Endothelial cell of umbilical vein (primary cell): ENCODE measurements around the gene YPEL1. TPM values are rescaled to one million over a fixed set of nuclear protein-coding genes. Genes with fewer than 3 reads are reported as not detected.
A peak's percentile ranks its signal among the peaks of the same experiment; 100 is the strongest.

Experiments
- BruUV-seq: library from RNA; stranded (reverse); fragments of 400-500 nt; replicated peaks from 2 replicates; lab custom pipeline; 2021; lab: Mats Ljungman, UMichigan
- CTCF ChIA-PET: fragments of 300-600, 350-600 bp; sonication (Branson Sonifier 250); formaldehyde crosslinking; loops from one replicate; lab custom pipeline; 2021; ENCODE audit warnings: antibody characterized with exemption, inconsistent platforms; lab: Charles Lee
- POLR2A ChIA-PET: fragments of 300-600, 350-600 bp; sonication (Branson Sonifier 250); formaldehyde crosslinking; loops from one replicate; lab custom pipeline; 2021; ENCODE audit warnings: antibody characterized with exemption, inconsistent platforms; lab: Charles Lee
- DNase-seq: peaks from one replicate; pipeline ENCODE4 v3.0.0-alpha.2; 2011; ENCODE audit warnings: low read depth, low spot score
- FAIRE-seq: peaks from 2 replicates; lab custom pipeline; 2011; peaks lifted over from hg19 to GRCh38; lab: Jason Lieb, UNC
- H2AFZ ChIP-seq: 2 replicates; pipeline ENCODE4 v1.6.0; 2012; ENCODE audit warnings: low read depth, low read length, control low read depth, inconsistent platforms
- H3K27ac ChIP-seq: 2 replicates; pipeline ENCODE4 v1.5.1; 2011; ENCODE audit warnings: low read depth, mild to moderate bottlenecking, control low read depth, low read length, moderate library complexity; ENCODE audit not compliant: insufficient read depth
- H3K27me3 ChIP-seq, 2 experiments: 2 replicates each; pipeline versions ENCODE4 v1.6.0 to v1.6.1; 2011; ENCODE audit warnings: low read length in 2 of 2, mixed read lengths in 1 of 2; ENCODE audit not compliant: control insufficient read depth in 2 of 2, insufficient read depth in 2 of 2
- H3K36me3 ChIP-seq, 2 experiments: 2 replicates in 1 of 2; 3 replicates in 1 of 2; pipeline ENCODE4 v1.5.1; 2011; ENCODE audit warnings: low read length in 2 of 2, mild to moderate bottlenecking in 1 of 2, moderate library complexity in 1 of 2; ENCODE audit not compliant: control insufficient read depth in 2 of 2, insufficient read depth in 2 of 2; ENCODE audit errors: extremely low read depth in 1 of 2
- H3K4me1 ChIP-seq: 3 replicates; pipeline ENCODE4 v1.5.1; 2011; ENCODE audit warnings: mild to moderate bottlenecking, low read length; ENCODE audit not compliant: control insufficient read depth, insufficient read depth; ENCODE audit errors: extremely low read depth
- H3K4me2 ChIP-seq: 2 replicates; pipeline ENCODE4 v1.6.1; 2011; ENCODE audit warnings: low read length, control low read depth, mixed read lengths; ENCODE audit not compliant: insufficient read depth
- H3K4me3 ChIP-seq, 3 experiments: fragments of 200-600 bp in 1 of 3; sonication (generic), shearing (Covaris generic) in 1 of 3; replicated peaks in 1 of 3; 2 replicates each; pipeline ENCODE4 v1.5.1; 2011 to 2016; ENCODE audit warnings: control low read depth in 3 of 3, low read length in 3 of 3, mild to moderate bottlenecking in 2 of 3, inconsistent platforms in 1 of 3, low read depth in 1 of 3, moderate library complexity in 1 of 3; ENCODE audit not compliant: insufficient read depth in 1 of 3
- H3K79me2 ChIP-seq: 2 replicates; pipeline ENCODE4 v1.6.0; 2012; ENCODE audit warnings: low read length, inconsistent platforms; ENCODE audit not compliant: control insufficient read depth, insufficient read depth
- H3K9ac ChIP-seq: replicated peaks from 2 replicates; pipeline ENCODE3; 2011; ENCODE audit warnings: low read length, control low read depth; ENCODE audit not compliant: insufficient read depth; ENCODE audit errors: extremely low read depth
- H3K9me1 ChIP-seq: replicated peaks from 3 replicates; pipeline ENCODE4 v1.6.0; 2011; ENCODE audit warnings: mild to moderate bottlenecking, low read length; ENCODE audit not compliant: control insufficient read depth, insufficient read depth; ENCODE audit errors: extremely low read depth
- H3K9me3 ChIP-seq: replicated peaks from 2 replicates; pipeline ENCODE4 v1.5.1; 2012; ENCODE audit warnings: low read length, inconsistent platforms; ENCODE audit not compliant: control insufficient read depth, insufficient read depth
- H4K20me1 ChIP-seq: replicated peaks from 2 replicates; pipeline ENCODE3; 2011; ENCODE audit warnings: mild to moderate bottlenecking, low read length; ENCODE audit not compliant: control insufficient read depth, insufficient read depth; ENCODE audit errors: extremely low read depth
- EZH2 ChIP-seq: IDR thresholded peaks from 2 replicates; pipeline ENCODE4 v1.6.1; 2012; ENCODE audit warnings: borderline replicate concordance, low read depth, mild to moderate bottlenecking, moderate library complexity, low read length, inconsistent platforms; ENCODE audit not compliant: severe bottlenecking
- FOS ChIP-seq: IDR thresholded peaks from 2 replicates; pipeline ENCODE4 v1.6.1; 2011; ENCODE audit warnings: mild to moderate bottlenecking, low read length, moderate library complexity, borderline replicate concordance; ENCODE audit not compliant: insufficient read depth
- GATA2 ChIP-seq: IDR thresholded peaks from 2 replicates; pipeline ENCODE4 v1.7.0; 2011; ENCODE audit warnings: low read depth, mild to moderate bottlenecking, moderate library complexity, mixed read lengths, low read length; ENCODE audit not compliant: insufficient read length, insufficient read depth
- JUN ChIP-seq: IDR thresholded peaks from 2 replicates; pipeline ENCODE4 v1.6.1; 2011; ENCODE audit warnings: borderline replicate concordance, low read depth; ENCODE audit not compliant: insufficient read length, insufficient read depth
- MYC ChIP-seq: IDR thresholded peaks from one replicate; pipeline ENCODE4 v1.6.1; 2011; ENCODE audit warnings: mild to moderate bottlenecking, low read depth, low read length
- POLR2A ChIP-seq: IDR thresholded peaks from 2 replicates; pipeline ENCODE4 v1.6.1; 2012; ENCODE audit warnings: low read depth, mild to moderate bottlenecking, control low read depth, low read length
- POLR2AphosphoS5 ChIP-seq: IDR thresholded peaks from 2 replicates; pipeline ENCODE4 v1.6.1; 2012; ENCODE audit warnings: low read depth, mild to moderate bottlenecking, control low read depth, low read length, moderate library complexity; ENCODE audit not compliant: insufficient read depth
- dilution Hi-C: fragments of 300-500 bp; cut with MboI; formaldehyde crosslinking; loops from one replicate; pipeline ENCODE4 v1.15.0; 2019; ENCODE audit warnings: low sequenced_read_pairs; ENCODE audit not compliant: extremely low pct_ligation_motif_present
- intact Hi-C: fragments of 100-400 bp; cut with micrococcal nuclease; formaldehyde crosslinking; loops from one replicate; pipeline ENCODE4 v1.10.0; 2022
- polyA plus RNA-seq, 4 experiments: library from polyadenylated mRNA; depleted of rRNA in 3 of 4; stranded (reverse) in 3 of 4; unstranded in 1 of 4; fragments of >200 nt; gene quantifications; 2 replicates each; pipeline versions ENCODE4 v1.2.1 to v1.2.3, GENCODE V29; 2011 to 2012; ENCODE audit warnings: missing spikeins in 1 of 4
- total RNA-seq: library from RNA; stranded (reverse); gene quantifications from 2 replicates; pipeline ENCODE4 v1.2.3, GENCODE V29; 2021
- TF ChIP-seq, protein P1 (sequence below): IDR thresholded peaks from 2 replicates; pipeline ENCODE4 v1.6.1; 2011; ENCODE audit not compliant: insufficient read depth, insufficient read length
- TF ChIP-seq, protein P2 (sequence below), 2 donors: IDR thresholded peaks; 1 replicate in 1 of 2; 2 replicates in 1 of 2; pipeline ENCODE4 v1.5.1; 2011; ENCODE audit warnings: low read length in 2 of 2, mild to moderate bottlenecking in 2 of 2, moderate library complexity in 2 of 2, control low read depth in 1 of 2, inconsistent platforms in 1 of 2, low read depth in 1 of 2; ENCODE audit not compliant: insufficient read depth in 1 of 2; ENCODE audit errors: extremely low read depth in 1 of 2

The YPEL1 gene
- total and polyA plus RNA-seq, 2 donors (not counting 3 experiments of a cell fraction or from before 2014, with no cell fraction given) = 3.7 to 6.2 TPM

DNA sequence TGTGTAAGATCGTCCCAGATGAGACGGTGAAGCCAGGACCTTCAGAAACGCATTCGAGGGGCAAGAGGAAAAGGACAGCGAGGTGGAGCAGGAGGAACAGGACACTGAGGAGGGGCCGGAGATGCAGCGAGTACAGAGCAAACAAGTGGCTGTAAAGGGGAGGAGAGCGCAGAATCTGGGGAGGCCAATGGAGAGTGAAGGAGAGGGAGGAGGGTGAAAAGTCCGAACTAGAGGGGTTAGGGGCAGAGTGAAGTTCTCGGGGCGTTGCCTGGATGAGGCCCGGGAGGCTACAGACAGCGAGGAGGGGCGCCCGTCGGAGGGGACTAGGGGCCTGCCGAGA, 78.6 kb downstream of the YPEL1 start:
- Histone ChIP-seq H3K27ac (no peak overlapping the region), H4K20me1 (no peaks in the 10 kb centered on the region), H3K4me2 (peak overlapping the region; percentile 33), H3K4me3 (peak overlapping the region in 1 of 3 experiments; percentile 45), H3K4me1 (peaks cover 10% of the 10 kb centered on the region), H3K9me1 (no peaks in the 10 kb centered on the region), H3K27me3 (peaks cover 0 to 2% of the 10 kb centered on the region in 2 experiments), H3K79me2 (peaks cover 17% of the 10 kb centered on the region), H3K9ac (no peak overlapping the region), H3K36me3 (peaks cover 0 to 5% of the 10 kb centered on the region in 2 experiments), H2AFZ (peak overlapping the region; percentile 26), H3K9me3 (no peaks in the 10 kb centered on the region)
- ChIA-PET CTCF (interaction anchor here (1.0 to 1.4 kb wide), 3 partner anchors 10 to 14 kb away, joined by 4 to 7 read pairs (median 5); no protein-coding TSS in a partner anchor), POLR2A (no interaction called here)
- TF ChIP-seq, protein P1, sequence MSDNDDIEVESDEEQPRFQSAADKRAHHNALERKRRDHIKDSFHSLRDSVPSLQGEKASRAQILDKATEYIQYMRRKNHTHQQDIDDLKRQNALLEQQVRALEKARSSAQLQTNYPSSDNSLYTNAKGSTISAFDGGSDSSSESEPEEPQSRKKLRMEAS = no peak
- TF ChIP-seq FOS (no peak), MYC (no peak), JUN (no peak)
- DNase-seq = no peak
- no TSS peak for BruUV-seq
- intact Hi-C loops = loop anchor here (10.0 kb wide), 1 partner anchor 158 kb away; no protein-coding TSS in a partner anchor
- dilution Hi-C loops = no loop called here
- FAIRE-seq = no peak

DNA sequence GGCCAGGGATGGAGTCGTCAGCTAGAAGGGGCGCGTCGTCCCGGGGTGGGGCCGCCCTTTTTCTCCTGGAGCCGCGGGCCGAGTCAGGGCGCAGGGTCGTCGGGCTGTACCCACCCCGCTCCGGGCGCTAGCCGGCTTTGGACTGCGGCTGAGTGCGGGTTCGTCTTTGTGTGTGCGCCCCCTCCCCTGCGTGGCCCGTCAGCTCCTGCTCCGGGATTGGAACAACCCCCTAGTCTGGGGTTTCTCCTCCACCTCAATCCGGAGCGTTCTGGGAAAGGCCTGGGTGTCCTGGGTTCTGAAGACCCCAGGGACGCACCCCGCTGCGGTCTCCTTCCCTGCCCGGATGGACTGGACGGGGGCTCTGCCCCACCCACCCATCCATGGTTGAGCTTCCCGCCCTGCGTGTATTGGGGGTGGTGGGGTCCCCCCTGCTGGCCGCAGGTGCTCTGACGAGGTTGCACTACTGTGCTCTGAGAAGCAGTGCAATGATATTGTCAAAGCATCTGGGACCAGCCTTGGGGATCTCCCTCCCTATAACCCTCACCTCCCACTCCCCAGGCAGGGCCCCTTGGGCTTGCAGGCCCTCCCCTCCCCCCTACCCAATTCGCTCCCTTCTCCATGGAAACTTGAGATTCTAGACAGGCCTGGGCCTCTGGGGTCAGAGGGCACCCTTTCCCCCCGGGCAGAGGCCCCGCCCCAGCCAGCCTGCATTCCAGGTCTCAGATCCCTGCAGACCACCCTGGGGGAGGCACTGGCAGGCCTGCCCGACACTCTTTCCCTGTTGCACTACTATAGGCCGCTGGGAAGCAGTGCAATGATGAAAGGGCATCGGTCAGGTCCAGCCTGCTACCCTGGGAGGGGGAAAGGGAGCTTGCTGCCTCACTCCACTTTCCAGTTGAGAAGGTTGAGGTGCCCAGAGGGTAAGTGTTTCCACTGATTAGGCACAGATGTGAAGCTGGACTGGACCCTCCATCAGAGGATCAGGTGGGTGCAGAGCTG, 82.7 kb downstream of the YPEL1 start:
- TF ChIP-seq POLR2A (no peak), GATA2 (no peak), POLR2AphosphoS5 (no peak), JUN (no peak), MYC (no peak), EZH2 (no peak), FOS (no peak)
- TF ChIP-seq, protein P2, sequence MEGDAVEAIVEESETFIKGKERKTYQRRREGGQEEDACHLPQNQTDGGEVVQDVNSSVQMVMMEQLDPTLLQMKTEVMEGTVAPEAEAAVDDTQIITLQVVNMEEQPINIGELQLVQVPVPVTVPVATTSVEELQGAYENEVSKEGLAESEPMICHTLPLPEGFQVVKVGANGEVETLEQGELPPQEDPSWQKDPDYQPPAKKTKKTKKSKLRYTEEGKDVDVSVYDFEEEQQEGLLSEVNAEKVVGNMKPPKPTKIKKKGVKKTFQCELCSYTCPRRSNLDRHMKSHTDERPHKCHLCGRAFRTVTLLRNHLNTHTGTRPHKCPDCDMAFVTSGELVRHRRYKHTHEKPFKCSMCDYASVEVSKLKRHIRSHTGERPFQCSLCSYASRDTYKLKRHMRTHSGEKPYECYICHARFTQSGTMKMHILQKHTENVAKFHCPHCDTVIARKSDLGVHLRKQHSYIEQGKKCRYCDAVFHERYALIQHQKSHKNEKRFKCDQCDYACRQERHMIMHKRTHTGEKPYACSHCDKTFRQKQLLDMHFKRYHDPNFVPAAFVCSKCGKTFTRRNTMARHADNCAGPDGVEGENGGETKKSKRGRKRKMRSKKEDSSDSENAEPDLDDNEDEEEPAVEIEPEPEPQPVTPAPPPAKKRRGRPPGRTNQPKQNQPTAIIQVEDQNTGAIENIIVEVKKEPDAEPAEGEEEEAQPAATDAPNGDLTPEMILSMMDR (IDR thresholded peaks at IDR 0.05; ENCODE audit: extremely low read depth in 1 of 2, insufficient read depth in 1 of 2, low read depth in 1 of 2, low read length in 2 of 2) = no peak
- TF ChIP-seq, protein P1 = no peak
- Histone ChIP-seq H3K27me3 (no peaks in the 10 kb centered on the region), H3K9me3 (no peaks in the 10 kb centered on the region), H2AFZ (peak overlapping the region; percentile 90), H3K4me1 (peaks cover 17% of the 10 kb centered on the region), H3K4me2 (peak overlapping the region; percentile 93), H3K9me1 (no peaks in the 10 kb centered on the region), H3K27ac (peak overlapping the region; percentile 61), H4K20me1 (no peaks in the 10 kb centered on the region), H3K79me2 (peaks cover 17% of the 10 kb centered on the region), H3K36me3 (peaks cover 0 to 5% of the 10 kb centered on the region in 2 experiments), H3K9ac (peak overlapping the region; percentile 78), H3K4me3 (peak overlapping the region; percentile 64 to 85 (median 66))
- DNase-seq (no peak), FAIRE-seq (no peak)
- ChIA-PET CTCF (interaction anchor here (1.3 to 3.2 kb wide), 2 partner anchors 10 to 11 kb away, joined by 4 to 16 read pairs; no protein-coding TSS in a partner anchor), POLR2A (no interaction called here)
- dilution Hi-C loops (no loop called here), intact Hi-C loops (loop anchor here (10.0 kb wide), 1 partner anchor 162 kb away; no protein-coding TSS in a partner anchor)
- TSS peak; percentile 33 for BruUV-seq
